NCI-H82 (cell line): ENCODE measurements around the gene SNIP1.
"Not testable (repeated sequence)": the region's sequence is repeated elsewhere in the genome, so short reads cannot be mapped to it uniquely, and the experiment has no call there.

Experiments used
- DNase-seq: peaks from one replicate; lab custom pipeline; 2025; lab: John Stamatoyannopoulos, UW

Gene SNIP1

DNA sequence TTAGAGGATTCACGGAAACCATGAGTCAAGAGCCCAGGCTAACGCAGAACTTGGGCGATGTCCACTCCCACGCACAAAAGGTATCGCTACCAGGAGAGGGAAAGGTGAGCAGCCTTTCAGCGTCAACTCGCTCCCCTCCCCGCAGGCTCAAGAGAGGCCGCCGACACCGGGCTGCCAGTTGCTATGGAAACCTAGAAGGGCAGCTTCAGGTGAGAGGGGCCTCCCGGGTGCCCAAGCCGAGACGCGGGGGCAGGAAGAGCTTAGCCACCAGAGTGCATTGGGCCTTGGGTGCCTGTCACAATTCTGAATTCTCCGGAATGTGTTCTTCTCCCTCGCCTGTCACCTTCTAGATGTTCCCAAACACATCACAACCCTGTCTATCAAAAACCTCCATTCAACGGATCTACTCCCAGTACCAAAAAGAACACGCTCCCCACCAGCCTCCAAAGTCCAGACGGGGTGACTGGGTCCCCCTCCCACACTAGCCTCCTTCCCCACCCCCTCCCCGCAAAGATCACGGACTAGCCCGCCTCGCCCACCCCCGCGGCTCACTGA is 40.2 kb downstream of the SNIP1 start:
- peak; percentile 51 for DNase-seq

GRCh38 chr1:37509181-37509580 is 44.9 kb downstream of the SNIP1 start:
- DNase-seq, result peak; percentile 32

DNA sequence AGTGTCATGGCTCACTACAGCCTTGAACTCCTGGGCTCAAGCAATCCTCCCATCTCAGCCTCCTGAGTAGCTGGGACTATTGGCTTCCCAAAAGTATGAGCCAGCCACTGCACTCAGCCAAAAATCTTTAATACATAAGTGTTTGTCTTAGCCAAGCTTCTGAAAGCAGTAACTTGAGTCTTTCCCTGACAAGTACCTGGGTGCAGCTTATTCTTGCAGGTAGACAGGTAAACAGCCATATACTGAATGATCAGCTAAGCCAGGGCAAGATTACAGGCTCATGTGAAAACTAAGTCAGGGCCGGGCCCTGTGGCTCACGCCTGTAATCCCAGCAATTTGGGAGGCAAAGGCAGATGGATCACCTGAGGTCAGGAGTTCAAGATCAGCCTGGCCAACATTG is 47.4 kb downstream of the SNIP1 start:
- no peak for DNase-seq

- not testable (repeated sequence) for DNase-seq
Observed at GRCh38 chr1:37502791-37503190, 51.3 kb downstream of the SNIP1 start.

DNA sequence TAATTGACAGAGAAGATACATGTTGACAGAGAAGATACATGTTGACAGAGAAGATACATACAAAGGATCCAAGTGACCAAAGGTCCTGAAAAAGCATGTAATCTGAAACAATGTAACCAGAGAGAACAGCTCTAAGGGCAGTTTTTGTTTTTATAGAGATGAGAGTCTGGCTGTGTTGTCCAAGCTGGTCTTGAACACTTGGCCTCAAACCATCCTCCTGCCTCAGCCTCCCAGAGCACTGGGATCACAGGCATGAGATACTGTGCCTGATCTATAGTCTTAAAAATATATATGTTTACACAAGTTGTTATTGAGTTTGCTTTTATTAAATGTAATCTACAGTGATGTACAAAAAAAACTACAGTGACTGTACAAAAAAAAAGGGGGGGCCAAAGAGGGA is 52.0 kb downstream of the SNIP1 start:
- no peak for DNase-seq

DNA sequence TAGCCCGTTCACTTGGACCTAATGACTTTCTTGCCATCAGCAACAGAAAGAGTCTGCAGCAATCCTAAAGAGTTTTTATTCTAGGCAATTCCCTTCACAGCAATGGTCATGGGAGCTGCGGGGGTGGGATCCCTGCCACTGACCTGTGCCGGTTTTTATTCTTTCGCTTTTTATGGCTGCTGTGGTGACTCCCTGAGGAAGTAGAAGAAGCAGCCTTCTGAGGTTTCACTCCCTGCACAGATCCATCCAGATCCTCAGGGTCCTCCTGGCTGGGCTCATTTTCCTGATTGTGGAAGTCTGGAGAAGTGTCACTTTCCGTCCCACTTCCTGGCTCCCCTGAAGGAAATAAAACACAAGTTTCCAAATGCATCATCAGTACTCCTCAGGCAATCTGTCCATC is 52.4 kb downstream of the SNIP1 start:
- DNase-seq, result no peak

DNA sequence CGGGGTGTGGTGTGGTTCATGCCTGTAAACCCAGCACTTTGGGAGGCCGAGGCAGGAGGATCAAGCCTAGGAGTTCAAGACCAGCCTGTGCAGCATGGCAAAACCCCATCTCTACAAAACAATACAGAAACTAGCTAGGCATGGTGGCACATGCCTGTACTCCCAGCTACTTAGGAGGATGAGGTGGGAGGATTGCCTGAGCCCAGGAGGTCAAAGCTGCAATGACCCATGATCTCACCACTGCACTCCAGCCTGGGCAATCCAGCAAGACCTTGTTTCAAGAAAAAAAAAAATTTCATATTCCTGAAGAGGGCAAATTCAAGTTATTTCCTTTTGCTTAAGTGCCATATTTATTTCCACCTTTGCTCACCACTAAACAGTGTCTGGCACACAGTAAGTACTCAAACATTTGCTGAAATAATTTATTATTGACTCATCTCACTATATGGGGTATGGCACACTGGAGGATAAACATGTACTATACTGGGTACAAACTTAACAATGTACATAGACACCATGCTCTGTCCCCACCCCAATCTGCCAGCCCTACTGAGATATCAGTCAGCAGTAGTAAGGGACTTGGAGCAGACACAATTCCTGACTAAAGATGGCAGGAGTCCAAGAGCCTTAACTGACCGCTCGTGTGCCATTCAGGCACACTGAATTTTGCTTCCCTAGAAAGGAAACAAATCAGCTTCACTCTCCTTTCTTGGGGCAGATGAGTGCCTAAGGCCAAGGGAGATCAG is 55.0 kb downstream of the SNIP1 start:
- no peak for DNase-seq

GRCh38 chr1:37497832-37498231 is 56.3 kb downstream of the SNIP1 start:
- no peak for DNase-seq

- DNase-seq, result no peak
Observed at GRCh38 chr1:37495875-37496274, 58.2 kb downstream of the SNIP1 start.

DNA sequence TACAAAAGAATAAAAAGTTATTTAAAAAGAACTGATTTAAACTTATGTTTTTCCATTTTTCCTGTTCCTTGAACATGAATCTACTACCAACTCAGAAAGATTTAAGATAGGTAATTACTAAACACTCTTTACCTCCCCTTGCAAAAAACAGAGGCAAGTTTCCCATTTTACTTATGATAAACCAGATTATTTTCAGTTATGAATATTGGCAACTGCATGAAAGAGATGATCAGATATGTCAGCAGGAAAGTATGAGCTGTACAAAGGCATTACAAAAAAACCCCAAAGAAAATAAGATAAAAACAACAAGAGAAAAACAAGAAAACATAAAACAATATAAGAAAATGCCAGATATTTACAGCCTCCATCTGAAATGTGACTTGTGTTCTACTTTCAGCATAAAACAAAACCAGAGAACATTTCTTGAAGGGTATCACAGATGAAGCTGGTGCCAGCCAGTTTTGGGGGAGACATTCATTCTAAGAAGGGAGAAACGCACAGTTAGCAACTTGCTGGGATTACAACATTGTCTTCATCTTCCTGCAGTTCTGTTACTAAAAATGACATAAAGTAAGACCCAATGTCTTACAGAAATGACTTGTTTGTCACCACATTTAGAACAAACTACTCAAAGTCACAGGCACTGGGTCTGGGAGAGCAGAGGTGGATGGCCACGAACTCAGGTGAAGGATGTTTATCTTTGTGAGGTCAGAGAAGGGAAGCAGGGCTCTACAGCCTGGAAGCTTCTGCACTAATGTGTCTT is 60.6 kb downstream of the SNIP1 start:
- no peak for DNase-seq

- DNase-seq, result no peak
Observed at GRCh38 chr1:37487619-37487984, 66.5 kb downstream of the SNIP1 start.

DNA sequence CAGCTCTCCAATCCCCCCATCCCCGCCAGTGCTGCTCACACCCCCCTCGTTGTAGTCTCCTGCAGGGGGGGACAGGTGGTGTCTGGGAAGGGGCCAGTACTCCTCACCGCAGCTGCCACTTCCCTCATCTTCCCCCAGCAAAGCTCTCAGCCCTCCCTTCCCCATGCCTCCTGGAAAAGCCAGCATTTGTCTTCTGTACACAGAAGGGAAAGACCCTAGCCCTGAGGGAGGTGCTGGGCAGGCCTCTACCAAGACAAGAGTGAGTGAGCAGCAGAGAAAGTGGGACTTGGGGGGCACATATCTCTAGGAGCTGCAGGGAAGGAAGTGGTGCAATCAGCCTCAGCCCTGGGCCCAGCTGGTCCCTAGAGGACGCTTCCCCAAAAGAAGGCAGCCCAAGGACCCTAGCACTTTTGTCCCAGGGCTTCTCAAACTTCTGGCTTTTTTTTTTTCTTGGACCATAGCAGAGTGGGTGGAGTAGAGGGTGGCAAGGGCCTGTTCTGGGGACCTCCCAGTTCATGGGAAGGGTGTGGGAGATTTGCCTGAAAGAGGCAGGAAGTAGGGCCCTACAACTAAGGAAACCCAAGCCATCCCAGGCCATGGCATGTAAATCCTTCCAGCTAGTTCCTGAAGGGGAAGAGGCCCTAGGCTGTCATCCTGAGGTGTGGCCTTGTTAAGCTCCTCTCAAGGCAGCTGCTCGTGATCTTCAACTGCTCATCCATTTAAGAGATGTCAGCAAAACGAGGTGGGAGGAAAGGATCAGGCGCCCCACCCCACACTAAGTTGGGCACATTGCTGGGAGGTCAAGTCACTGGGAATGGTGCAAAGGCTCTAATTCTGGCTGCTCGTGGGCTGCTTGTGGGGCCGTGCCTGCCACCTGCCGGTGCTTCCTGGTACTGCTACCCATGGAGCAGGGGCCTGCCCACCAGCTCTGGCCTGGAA is 67.1 kb downstream of the SNIP1 start:
- DNase-seq, result peak; percentile 88

- DNase-seq, result peak; percentile 83
Observed at GRCh38 chr1:37485902-37486679, 68.0 kb downstream of the SNIP1 start.
